GM12874 (cell line): ENCODE results near the gene C15orf40.

Experiments
- CTCF ChIP-seq: IDR thresholded peaks from 2 replicates; pipeline ENCODE4 v1.5.1; 2011; ENCODE audit warnings: low read depth, mild to moderate bottlenecking, control low read depth, low read length, moderate library complexity; ENCODE audit not compliant: insufficient read depth

Gene C15orf40

GRCh38 chr15:82986442-82986780 lies 25.0 kb downstream of the C15orf40 start:
- TF ChIP-seq CTCF: no peak

- TF ChIP-seq CTCF: no peak
Measured at GRCh38 chr15:82985688-82986441, 25.6 kb downstream of the C15orf40 start, which contains the start of gene RAMAC. Gene RAMAC (plus strand): TSS chr15:82986210. CDS start chr15:82989019, 2,809 bp downstream.

- no peak for TF ChIP-seq CTCF
Measured at GRCh38 chr15:82980981-82981380, 30.5 kb downstream of the C15orf40 start.

- TF ChIP-seq CTCF: no peak
Measured at GRCh38 chr15:82979726-82980125, 31.7 kb downstream of the C15orf40 start.

GRCh38 chr15:82978438-82978837 lies 33.0 kb downstream of the C15orf40 start:
- TF ChIP-seq CTCF: no peak

GRCh38 chr15:82977076-82977475 lies 34.4 kb downstream of the C15orf40 start:
- TF ChIP-seq CTCF: no peak

GRCh38 chr15:82972990-82973389 lies 38.4 kb downstream of the C15orf40 start:
- TF ChIP-seq CTCF: no peak
